ENCODE measurements around the gene DGKQ. TPM values are rescaled to one million over a fixed set of nuclear protein-coding genes. Genes with fewer than 3 reads are reported as not detected.

DGKQ gene
- polyA plus RNA-seq, 1 experiment = 4.5 TPM

- no peak overlapping the region for H3K4me3 ChIP-seq (ENCODE audit: low read depth, low read length)
- TF ChIP-seq CTCF (IDR thresholded peaks at IDR 0.05; ENCODE audit: low read depth, low read length) = no peak
- H3K27me3 ChIP-seq (ENCODE audit: control insufficient read depth, insufficient read depth, low read length) = peaks cover 46% of the 10 kb centered on the region
- no peak overlapping the region for H3K27ac ChIP-seq (ENCODE audit: low read depth, low read length)
- no peak for DNase-seq (ENCODE audit: low read depth, low spot score)
- H3K9me3 ChIP-seq (ENCODE audit: control insufficient read depth, insufficient read depth, low read length) = no peaks in the 10 kb centered on the region; the same call in 1 of the 2 replicates
- POLR2A ChIA-PET = no interaction called here
- CTCF ChIA-PET = no interaction called here
Observed at GRCh38 chr4:996997-997374, 23.6 kb upstream of the DGKQ start.

- peaks cover 40% of the 10 kb centered on the region for H3K27me3 ChIP-seq (ENCODE audit: control insufficient read depth, insufficient read depth, low read length)
- H3K9me3 ChIP-seq (ENCODE audit: control insufficient read depth, insufficient read depth, low read length) = no peaks in the 10 kb centered on the region; the same call in 1 of the 2 replicates
- ChIA-PET CTCF (no interaction called here), POLR2A (no interaction called here)
- no peak for DNase-seq (ENCODE audit: low read depth, low spot score)
- no peak overlapping the region for H3K27ac ChIP-seq (ENCODE audit: low read depth, low read length)
- TF ChIP-seq CTCF (IDR thresholded peaks at IDR 0.05; ENCODE audit: low read depth, low read length) = no peak
- H3K4me3 ChIP-seq (ENCODE audit: low read depth, low read length) = no peak overlapping the region
Observed at GRCh38 chr4:996030-996996, 22.9 kb upstream of the DGKQ start.

- Histone ChIP-seq H3K27me3 (ENCODE audit: control insufficient read depth, insufficient read depth, low read length) (peaks cover 31% of the 10 kb centered on the region), H3K4me3 (ENCODE audit: low read depth, low read length) (no peak overlapping the region), H3K9me3 (ENCODE audit: control insufficient read depth, insufficient read depth, low read length) (no peaks in the 10 kb centered on the region; the same call in 1 of the 2 replicates), H3K27ac (ENCODE audit: low read depth, low read length) (no peak overlapping the region)
- no peak for DNase-seq (ENCODE audit: low read depth, low spot score)
- ChIA-PET CTCF (no interaction called here), POLR2A (interaction anchor here (0.6 kb wide), 1 partner anchor 219 kb away, joined by 3 read pairs; no protein-coding TSS in a partner anchor)
- no peak for TF ChIP-seq CTCF (IDR thresholded peaks at IDR 0.05; ENCODE audit: low read depth, low read length)
Observed at GRCh38 chr4:995311-996026, 22.1 kb upstream of the DGKQ start.

GRCh38 chr4:993111-994029, 20.0 kb upstream of the DGKQ start, which contains the start of gene SLC26A1:
Gene SLC26A1 (minus strand): TSS chr4:993404. CDS start chr4:991703, 1,701 bp downstream.
- Histone ChIP-seq H3K27me3 (ENCODE audit: control insufficient read depth, insufficient read depth, low read length) (peaks cover 22% of the 10 kb centered on the region), H3K9me3 (ENCODE audit: control insufficient read depth, insufficient read depth, low read length) (peaks cover 5% of the 10 kb centered on the region; the same call in 1 of the 2 replicates), H3K27ac (ENCODE audit: low read depth, low read length) (no peak within 1 kb of the TSS), H3K4me3 (ENCODE audit: low read depth, low read length) (no peak within 1 kb of the TSS)
- no peak for TF ChIP-seq CTCF (IDR thresholded peaks at IDR 0.05; ENCODE audit: low read depth, low read length)
- CTCF ChIA-PET = no interaction called here
- DNase-seq (ENCODE audit: low read depth, low spot score) = no peak
- POLR2A ChIA-PET = no interaction called here
